Fibroblast of pulmonary artery (primary cell): ENCODE data around the gene NRG2.

ENCODE experiments used
- DNase-seq: peaks from one replicate; pipeline ENCODE4 v3.0.0-alpha.2; 2010; ENCODE audit warnings: low read depth
- H3K4me3 ChIP-seq: replicated peaks from 2 replicates; pipeline ENCODE4 v1.5.1; 2011; ENCODE audit warnings: low read depth, mild to moderate bottlenecking, control low read depth, low read length, moderate library complexity
- CTCF ChIP-seq: IDR thresholded peaks from 2 replicates; pipeline ENCODE4 v1.5.1; 2011; ENCODE audit warnings: mild to moderate bottlenecking, control low read depth, low read length, inconsistent platforms; ENCODE audit errors: missing control alignments

Gene NRG2

GRCh38 chr5:139843991-139844390, 199.1 kb downstream of the NRG2 start:
- DNase-seq: no peak
- TF ChIP-seq CTCF: no peak
- no peak overlapping the region for H3K4me3 ChIP-seq

- DNase-seq: no peak
- no peak for TF ChIP-seq CTCF
- no peak overlapping the region for H3K4me3 ChIP-seq
These were observed 200.8 kb downstream of the NRG2 start for GRCh38 chr5:139842321-139842720.

- DNase-seq: no peak
- no peak overlapping the region for H3K4me3 ChIP-seq
- TF ChIP-seq CTCF: no peak
These were observed 201.6 kb downstream of the NRG2 start for GRCh38 chr5:139841549-139841948.

GRCh38 chr5:139839918-139840317, 203.2 kb downstream of the NRG2 start:
- H3K4me3 ChIP-seq: no peak overlapping the region
- no peak for TF ChIP-seq CTCF
- no peak for DNase-seq

GRCh38 chr5:139839232-139839815, 203.8 kb downstream of the NRG2 start:
- no peak for TF ChIP-seq CTCF
- DNase-seq: no peak
- H3K4me3 ChIP-seq: no peak overlapping the region

- no peak for TF ChIP-seq CTCF
- H3K4me3 ChIP-seq: no peak overlapping the region
- no peak for DNase-seq
These were observed 204.5 kb downstream of the NRG2 start for GRCh38 chr5:139838381-139839197.
